Stimulated activated CD4-positive, alpha-beta T cell treated with anti-CD3 and anti-CD28 coated beads, Interleukin-4, amount 100 ng/mL, for 4 hours (primary cell): ENCODE data around the gene UMODL1.

Experiments
- DNase-seq, 2 experiments: peaks; one replicate each; pipeline ENCODE4 v3.0.0-alpha.2; 2020

Gene UMODL1, protein sequence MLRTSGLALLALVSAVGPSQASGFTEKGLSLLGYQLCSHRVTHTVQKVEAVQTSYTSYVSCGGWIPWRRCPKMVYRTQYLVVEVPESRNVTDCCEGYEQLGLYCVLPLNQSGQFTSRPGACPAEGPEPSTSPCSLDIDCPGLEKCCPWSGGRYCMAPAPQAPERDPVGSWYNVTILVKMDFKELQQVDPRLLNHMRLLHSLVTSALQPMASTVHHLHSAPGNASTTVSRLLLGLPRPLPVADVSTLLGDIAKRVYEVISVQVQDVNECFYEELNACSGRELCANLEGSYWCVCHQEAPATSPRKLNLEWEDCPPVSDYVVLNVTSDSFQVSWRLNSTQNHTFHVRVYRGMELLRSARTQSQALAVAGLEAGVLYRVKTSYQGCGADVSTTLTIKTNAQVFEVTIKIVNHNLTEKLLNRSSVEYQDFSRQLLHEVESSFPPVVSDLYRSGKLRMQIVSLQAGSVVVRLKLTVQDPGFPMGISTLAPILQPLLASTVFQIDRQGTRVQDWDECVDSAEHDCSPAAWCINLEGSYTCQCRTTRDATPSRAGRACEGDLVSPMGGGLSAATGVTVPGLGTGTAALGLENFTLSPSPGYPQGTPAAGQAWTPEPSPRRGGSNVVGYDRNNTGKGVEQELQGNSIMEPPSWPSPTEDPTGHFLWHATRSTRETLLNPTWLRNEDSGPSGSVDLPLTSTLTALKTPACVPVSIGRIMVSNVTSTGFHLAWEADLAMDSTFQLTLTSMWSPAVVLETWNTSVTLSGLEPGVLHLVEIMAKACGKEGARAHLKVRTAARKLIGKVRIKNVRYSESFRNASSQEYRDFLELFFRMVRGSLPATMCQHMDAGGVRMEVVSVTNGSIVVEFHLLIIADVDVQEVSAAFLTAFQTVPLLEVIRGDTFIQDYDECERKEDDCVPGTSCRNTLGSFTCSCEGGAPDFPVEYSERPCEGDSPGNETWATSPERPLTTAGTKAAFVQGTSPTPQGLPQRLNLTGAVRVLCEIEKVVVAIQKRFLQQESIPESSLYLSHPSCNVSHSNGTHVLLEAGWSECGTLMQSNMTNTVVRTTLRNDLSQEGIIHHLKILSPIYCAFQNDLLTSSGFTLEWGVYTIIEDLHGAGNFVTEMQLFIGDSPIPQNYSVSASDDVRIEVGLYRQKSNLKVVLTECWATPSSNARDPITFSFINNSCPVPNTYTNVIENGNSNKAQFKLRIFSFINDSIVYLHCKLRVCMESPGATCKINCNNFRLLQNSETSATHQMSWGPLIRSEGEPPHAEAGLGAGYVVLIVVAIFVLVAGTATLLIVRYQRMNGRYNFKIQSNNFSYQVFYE

DNA sequence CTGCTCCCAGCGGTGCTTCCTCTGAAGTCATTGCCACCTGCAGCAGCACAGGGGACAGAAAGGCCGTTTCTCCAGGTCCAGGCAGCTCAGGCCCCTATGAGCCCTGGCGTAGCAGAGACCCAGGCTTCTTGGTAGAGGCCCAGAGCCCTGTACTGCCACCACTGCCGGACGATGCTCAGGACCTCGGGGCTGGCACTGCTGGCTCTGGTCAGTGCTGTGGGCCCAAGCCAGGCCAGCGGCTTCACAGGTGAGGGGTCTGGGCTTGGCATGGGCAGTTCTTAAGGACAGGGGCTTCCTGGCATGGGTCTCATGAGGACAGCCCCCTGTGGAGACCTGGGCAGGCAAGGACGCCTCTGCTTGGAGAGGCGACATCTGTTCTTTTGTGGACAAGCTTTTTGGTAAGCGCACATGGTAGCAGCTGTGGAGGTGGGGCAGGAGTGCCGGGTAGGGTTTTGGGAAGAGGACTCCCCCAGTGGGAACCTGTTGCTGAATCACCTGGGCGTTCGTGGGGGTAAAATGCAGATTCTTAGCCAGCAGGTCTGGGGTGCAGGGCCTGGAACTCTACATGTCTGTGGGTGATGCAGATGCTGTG lies at the start of gene UMODL1:
Gene UMODL1 (plus strand): TSS at position 172 of the 592 bp plus-strand sequence. CDS start 0 bp downstream, at position 172.
- DNase-seq: no peak

DNA sequence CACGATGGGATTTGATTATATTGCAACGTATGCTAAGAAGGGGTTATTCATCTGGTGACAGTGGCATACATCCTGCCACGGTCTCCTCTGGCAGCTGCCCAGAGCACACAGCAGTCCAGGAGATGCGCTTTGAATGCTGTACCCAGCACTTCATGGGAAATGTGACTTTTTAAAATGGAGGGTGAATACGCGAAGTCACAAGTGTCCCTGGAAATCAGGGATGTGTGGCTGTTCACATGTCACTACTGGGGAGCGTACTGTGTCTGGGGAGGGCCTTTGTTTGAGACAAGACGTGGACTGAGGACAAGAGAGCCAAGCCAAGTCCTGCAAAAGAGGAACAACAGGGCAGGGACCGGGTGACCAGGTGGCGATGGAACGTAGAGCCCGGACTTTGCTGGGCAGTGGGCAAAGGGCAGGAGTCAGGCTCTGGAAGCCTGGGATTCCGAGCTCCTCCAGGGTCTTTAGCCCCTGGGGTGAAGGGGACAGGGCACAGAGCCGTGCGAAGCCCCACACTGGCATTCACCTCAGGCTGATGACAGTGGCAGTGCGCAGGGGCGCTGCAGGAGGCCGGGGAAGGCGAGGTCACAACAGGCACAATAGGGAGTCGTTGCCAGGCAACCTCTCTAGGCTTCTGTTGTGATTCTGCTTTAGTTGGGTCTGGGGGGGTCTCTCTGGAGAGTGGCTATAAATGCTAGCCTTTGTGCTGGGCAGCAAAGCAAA lies 49.6 kb upstream of the UMODL1 start:
- DNase-seq: no peak

DNA sequence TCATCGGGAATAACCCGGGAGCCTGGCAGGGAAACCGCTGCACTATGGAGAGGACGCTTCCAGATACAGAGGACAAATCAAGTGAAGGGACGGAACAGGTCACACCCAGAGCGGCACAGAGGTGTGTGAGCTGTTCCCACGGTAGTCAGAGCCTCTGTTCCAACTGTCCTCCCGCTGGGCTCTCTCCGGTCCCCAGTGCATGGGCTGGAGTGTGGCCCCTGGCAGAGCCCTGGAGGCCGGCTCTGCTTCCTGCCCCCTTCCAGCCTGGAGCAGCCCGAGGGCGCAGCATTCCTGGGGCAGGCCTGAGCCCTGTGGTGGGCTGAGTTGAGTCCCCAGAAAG lies 49.1 kb upstream of the UMODL1 start:
- DNase-seq: no peak

DNA sequence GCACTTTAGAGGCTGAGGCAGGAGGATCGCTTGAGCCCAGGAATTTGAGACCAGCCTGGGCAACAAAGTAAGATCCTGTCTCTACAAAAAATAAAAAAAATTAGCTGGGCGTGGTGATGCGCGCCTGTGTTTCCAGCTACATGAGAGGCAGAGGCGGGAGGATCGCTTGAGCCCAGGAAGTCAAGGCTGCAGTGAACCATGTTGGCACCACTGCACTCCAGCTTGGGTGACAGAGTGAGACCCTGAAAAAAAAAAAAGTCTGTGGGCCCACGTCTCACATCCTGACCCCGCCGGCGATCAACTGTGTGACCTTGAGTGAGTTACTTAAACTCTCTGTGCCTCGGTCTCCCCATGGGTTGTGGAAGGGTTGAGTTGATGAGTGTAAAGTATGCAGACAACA lies 48.2 kb upstream of the UMODL1 start:
- no peak for DNase-seq

DNA sequence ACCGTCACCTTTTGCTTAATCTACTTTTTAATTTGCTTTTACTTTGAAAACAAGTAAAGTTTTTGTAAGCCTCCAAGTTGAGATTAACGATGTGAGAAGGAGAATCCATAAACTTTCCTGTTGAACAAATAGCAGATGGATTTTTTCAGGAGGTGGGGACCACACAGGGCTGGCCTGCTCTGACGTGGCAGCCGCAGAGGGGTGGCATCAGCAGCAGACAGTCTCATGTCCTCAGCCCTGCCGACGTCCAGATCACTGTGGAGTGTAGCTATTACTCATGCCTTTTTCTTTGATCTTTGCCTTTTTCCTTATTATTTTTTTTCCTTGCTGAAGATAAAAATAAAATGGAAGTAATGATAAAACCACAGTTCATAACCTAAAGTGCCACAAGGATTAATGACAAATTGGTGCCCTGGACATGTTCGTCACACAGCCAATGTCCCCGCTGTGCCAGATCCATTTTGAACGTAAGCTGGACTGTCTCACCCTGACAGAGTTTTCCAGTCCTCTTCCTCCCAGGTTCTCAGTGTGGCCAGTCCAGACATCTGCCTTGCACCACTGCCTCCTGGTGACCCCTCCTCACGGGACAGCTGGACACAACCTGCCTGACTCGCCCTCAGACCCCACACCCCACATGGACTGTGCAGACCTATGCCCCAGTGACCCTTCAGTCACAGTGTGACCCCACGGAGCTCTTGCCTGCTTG lies 45.6 kb upstream of the UMODL1 start:
- no peak for DNase-seq

DNA sequence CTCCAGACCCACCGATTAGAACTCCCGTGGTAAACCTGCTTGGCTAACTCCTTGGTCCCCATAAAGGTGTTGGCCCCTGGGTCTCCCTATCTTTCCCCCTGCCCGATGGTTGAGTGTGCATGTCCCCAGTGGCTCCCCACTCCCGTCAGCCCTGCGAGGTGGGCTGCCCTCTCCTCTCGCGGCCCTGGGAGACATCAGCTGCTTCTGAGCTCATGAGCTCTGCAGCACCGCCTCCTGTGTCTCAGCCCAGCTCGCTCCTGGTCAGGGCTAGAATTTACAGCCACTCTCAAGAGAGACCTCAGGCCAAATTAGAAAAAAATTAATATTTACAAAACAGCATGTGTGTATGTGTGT lies 45.1 kb upstream of the UMODL1 start:
- DNase-seq: no peak

DNA sequence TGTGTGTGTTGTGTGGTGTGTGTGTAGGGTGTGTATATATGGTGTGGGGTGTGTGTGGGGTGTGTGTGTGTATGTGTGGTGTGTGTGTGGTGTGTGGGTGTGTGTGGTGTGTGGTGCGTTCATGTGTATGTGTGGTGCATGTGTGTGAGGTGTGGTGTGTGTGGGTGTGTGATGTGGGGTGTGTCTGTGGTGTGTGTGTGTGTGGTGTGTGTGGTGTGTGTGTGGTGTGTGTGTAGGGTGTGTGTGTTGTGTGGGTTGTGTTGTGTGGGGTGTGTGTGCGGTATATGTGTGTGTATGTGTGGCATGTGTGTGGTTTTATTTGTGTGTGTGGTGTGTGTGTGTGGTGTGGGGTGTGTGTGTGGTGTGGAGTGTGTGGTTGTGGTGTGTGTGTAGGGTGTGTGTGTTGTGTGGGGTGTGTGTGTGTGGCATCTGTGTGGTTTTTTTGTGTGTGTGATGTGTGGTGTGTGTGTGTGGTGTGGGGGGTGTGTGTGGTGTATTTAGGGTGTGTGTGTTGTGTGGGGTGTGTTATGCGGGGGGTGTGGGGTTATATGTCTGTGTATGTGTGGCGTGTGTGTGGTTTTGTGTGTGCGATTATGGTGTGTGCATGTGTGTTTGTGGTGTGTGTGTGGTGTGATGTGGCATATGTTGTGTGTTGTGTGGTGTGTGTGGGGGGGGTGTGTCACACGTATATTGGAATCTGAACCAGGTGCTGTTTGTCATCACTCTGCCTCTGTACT lies 43.9 kb upstream of the UMODL1 start:
- DNase-seq: no peak

DNA sequence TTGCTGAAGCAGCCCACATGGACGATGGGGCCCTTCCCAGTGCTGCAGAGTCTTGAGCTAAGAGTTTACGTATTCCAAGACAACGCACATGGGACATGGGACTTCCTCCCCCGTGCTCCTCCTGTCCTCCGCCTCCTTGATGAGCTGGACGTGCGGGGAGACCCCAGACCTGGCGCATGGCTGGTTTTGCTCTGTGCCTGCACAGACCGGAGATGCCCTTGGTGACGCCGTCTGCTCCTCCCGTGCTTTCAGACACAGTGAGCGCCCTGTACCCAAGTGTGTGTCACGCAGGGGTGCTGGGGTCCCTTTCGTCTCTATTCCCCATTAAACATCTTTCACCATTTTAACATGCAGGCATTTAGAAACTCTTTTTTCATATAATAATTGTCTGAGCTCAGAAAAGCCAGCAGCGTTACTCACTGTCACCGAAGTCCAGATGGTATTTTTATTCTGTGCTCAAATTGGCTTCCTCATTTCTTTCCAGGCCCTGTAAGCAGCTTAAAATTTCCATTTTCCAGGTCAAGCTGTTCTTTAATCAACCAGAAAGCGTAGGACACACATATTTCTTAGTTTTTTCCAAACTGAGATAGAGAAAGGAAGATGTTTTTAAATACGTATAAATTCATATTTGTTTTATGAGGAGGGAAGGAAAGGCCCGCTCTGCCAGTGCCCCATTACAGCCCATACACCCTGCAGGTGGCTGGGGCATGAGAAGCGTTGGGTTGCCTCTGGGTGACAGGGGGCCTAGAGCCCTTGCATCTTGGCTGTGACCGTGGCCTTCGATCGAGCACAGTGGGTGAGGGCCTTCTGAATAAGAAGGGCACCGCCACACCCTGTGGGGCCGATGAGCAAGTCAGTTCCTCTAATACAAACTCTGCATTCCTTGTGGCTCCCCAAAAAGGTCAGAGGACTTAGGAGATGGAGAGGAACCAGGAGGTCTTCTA lies 43.0 kb upstream of the UMODL1 start:
- DNase-seq: no peak

DNA sequence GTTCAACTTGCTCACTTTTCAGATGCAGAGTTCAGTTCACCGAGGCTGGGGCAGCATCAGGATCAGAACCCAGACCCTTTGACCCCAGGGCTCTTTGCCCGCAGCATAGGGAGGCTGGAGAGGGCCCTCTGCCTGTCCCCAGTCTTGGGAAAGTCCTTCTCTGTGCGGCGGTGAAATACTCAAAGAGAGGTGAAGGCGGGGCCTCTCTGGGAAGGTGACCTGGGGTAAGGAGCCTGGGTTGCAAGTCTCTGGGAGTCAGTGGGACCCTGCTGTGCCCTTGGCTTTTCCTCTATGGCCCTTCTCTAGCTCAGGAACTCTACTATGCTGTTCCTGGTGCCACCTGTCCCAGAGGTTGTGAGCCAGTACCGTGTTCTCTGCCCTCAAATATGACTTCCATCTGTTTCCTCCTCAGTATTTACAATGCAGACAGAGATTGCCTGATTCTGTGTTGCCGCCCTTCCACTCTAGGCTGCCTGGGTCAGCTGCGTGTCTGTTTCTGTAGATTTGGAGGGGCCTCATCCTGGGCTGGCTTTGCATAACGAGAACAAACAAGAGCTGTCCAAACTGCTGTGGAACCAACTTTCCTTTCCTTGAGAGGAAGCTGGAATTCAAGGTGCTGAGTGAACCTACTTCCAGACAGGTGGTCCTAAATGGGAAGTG lies 42.2 kb upstream of the UMODL1 start:
- DNase-seq: no peak

DNA sequence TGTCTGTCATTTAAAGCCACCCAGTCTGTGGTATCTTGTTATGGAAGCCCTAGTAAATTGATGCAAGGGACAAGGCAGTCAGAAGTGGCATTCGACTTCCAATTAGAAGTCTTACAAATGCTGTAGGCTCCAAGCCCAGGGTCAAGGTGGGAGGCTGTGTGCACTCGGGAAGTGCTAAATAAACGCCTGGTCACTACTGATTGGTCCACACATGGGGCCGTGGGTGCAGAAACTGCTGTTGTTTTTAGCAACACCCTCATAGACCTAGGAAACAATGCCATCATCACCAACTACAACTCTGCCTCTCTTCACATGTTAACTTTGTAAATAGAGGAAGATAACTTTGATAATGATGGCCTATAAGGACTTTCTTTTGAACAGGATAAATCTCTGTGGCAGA lies 40.8 kb upstream of the UMODL1 start:
- DNase-seq: no peak

DNA sequence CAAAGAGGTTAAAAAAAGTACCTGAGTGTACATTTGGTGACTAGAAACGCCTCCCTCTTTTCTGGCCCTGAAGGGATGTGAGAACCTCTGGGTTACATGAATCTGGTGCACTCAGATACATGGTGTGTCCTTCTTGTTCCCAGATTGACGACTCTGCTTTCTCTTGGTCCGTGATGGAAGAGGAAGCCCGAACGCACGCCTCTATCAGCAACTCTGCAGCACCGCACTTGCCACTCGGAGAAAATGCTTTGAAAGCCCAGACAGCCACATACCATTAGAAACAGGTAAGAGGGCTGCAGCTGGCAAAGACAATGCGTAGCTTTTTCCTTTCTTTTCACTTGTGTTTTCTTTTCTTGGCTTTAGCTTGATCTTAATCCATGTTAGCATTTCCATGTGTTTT lies 39.9 kb upstream of the UMODL1 start:
- DNase-seq: no peak

DNA sequence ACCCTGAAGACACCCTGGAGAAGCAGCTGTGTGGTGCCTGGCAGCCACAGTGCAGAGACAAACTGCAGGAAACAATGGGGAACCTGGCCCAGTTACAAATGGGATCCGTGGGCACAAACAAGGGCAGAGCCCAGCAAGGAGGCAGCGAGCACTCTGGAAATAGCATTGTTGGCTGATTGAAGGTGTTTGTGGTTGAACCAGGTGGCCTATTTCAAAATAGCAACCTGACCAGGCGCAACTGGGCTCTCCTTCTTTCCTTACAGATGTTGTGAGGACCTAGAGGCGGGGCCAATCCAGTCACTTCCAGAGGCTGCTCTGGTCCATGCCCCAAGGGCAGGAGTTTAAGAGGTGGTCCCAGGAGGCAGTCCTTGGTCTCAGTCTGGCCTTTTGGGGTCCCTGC lies 39.3 kb upstream of the UMODL1 start:
- no peak for DNase-seq

DNA sequence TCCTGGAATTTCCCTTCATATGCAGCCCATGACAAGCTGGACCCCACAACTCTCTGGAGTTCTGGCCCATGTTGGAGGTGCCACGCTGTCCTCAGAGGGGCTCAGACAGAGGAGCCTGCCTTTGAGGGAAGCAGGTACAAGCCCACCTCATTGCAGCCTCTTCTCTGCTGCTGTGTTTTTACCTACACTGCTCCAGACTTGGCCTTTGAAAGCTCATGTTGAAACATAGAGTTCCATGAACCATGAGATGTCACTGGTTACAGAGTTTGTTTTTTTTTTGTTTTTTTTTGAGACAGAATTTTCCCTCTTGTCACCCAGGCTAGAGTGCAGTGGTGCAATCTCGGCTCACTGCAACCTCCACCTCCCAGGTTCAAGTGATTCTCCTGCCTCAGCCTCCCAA lies 38.9 kb upstream of the UMODL1 start:
- no peak for DNase-seq

DNA sequence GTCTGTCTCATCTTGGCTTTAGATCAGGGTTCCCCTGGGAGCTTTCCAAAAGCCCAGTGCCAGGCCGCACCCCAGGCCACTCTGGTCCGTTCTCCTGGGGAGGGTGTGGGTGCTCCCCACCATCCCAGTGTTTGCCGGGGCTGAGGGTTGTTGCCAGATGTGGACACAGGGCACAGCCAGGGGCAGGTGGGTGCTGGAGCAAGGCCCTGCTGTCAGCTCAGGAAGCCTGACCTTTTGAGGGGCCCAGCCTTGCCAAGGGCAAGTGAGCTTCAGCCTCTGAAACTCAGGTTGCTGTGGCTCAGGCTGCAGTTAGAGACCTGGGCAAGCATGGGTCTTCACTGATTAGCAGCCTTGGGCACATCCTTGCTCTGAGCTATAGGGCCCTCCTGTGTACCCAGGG lies 38.1 kb upstream of the UMODL1 start:
- DNase-seq: no peak

DNA sequence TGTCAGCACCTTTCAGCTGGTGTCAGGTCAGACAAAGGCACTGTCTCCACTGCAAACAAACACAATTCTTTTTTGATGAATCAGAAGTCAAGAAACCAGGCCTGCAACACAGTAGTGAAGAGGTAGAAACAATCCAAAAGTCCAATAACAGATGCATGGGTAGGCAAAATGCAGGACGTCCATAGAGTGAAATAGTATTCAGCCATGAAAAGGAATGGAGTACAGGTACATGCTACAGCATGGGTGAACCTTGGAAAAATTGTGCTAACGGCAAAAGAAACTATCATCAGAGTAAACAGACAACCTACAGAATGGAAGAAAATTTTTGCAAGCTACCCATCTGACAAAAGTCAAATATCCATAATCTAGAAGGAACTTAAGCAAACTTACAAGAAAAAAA lies 34.8 kb upstream of the UMODL1 start:
- no peak for DNase-seq

DNA sequence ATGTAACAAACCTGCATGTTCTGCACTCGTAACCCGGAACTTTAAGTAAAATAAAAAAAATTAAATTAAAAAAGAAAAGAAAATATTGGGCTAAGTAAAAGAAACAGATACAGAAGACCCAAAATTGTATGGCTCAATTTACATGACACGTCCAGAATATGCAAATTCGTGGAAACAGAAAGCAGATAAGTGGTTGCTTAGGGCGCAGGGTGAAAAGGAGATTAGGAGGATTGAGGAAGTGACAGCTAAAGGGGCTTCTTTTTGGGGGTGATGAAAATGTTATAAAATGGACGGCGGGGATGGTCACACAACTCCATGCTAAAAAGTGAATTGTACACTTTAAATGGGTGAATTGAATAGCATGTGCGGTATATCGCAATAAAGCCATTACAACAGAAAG lies 33.6 kb upstream of the UMODL1 start:
- DNase-seq: no peak

DNA sequence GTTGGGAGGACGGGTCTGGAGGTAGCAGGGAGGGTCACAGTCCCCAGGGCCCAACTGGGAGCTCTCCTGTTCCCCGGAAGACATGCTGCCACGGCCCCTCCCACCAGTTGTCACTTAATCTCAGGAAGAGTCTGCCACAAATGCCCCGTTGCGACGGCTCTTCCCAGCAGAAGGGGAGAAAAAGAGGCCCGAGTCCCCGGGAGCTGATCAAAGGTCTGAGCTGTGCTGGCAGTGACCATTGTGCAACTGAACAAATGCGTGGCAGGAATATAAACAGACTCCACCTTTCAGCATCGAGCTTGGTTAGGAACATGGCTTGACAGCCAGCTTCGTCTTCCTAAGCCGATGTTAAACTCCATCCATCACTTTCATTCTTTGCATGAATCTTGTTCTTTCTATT lies 33.2 kb upstream of the UMODL1 start:
- DNase-seq: no peak

DNA sequence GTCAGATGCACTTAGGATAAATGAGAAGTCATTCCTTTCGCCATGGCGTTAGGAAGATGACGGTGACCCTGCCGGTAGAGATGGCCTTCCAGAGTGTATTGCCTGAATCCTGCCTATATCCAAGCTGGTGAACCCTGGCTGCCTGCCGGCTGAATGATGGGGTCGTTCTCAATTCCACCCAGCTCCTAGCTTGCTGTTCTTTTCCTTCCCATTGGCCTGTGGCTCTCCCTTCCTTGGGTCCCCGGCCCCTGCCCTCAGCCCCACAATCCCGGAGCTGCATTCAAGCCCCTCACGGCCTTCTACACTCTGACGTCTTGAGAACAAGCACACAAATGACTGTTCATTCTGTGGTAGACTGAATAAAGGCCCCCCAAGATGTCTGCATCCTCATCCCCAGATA lies 32.7 kb upstream of the UMODL1 start:
- DNase-seq: no peak

DNA sequence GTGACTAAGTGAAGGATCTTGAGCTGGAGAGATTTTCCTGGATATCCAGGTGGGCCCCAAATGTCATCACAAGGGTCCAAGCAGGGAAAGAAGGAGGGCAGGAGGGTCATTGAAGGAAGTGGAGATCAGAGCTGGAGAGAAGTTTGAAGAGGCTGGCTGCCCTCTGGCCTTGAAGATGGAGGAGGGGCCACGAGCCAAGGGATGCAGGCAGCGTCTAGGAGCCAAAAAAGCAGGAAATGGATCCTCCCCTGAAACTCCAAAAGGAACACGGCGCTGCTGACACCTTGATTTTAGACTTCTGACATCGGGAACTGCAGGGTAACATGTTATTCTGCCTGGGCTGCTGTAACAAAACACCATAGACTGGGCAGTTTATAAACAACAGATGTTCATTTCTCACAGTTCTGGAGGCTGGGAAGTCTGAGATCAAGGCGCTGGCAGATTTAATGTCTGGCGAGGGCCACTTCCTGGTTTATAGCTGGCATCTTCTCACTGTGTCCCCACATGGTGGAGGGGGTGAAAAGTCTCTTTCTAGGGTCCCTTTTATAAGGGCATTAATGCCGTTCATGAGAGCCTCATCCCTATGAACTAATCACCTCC lies 32.2 kb upstream of the UMODL1 start:
- no peak for DNase-seq
